Breast epithelium (tissue), 3 donors: ENCODE measurements around the gene CD4.

Experiments
- POLR2A ChIP-seq: fragments of 450-650 bp; IDR thresholded peaks from one replicate; pipeline ENCODE4 v1.6.1; 2016; ENCODE audit warnings: antibody characterized with exemption, mild to moderate bottlenecking, moderate library complexity
- TF ChIP-seq, protein P1 (sequence below), 3 donors: fragments of 450-650 bp; IDR thresholded peaks; one replicate each; pipeline ENCODE4 v1.5.1; 2016 to 2017; ENCODE audit warnings: antibody characterized with exemption in 3 of 3, mild to moderate bottlenecking in 3 of 3, moderate library complexity in 3 of 3

DNA sequence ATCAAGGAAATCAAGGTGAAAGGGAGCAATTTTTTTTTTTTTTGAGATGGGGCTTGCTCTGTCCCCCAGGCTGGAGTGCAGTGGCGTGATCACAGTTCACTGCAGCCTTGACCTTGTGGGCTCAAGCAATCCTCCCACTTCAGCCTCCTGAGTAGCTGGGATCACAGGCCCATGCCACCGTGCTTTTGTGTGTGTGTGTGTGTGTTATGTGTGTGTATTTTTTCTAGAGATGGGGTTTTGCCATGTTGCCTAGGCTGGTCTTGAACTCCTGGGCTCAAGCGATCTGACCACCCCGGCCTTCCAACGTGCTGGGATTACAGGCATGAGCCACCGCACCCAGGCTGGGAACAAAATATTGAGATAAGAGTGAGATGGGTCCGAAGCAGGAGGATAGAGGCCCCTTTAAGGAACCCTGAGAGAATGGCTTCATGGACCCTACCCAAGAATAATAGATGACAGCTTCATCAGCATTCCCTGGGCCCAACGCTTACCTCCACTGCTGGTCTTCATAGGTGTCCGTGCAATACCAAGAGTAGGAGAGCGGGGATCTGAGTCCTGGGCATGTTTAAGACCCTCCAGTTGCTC, 60.7 kb downstream of the CD4 start:
- no peak for TF ChIP-seq POLR2A
- TF ChIP-seq, protein P1, sequence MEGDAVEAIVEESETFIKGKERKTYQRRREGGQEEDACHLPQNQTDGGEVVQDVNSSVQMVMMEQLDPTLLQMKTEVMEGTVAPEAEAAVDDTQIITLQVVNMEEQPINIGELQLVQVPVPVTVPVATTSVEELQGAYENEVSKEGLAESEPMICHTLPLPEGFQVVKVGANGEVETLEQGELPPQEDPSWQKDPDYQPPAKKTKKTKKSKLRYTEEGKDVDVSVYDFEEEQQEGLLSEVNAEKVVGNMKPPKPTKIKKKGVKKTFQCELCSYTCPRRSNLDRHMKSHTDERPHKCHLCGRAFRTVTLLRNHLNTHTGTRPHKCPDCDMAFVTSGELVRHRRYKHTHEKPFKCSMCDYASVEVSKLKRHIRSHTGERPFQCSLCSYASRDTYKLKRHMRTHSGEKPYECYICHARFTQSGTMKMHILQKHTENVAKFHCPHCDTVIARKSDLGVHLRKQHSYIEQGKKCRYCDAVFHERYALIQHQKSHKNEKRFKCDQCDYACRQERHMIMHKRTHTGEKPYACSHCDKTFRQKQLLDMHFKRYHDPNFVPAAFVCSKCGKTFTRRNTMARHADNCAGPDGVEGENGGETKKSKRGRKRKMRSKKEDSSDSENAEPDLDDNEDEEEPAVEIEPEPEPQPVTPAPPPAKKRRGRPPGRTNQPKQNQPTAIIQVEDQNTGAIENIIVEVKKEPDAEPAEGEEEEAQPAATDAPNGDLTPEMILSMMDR (IDR thresholded peaks at IDR 0.05): no peak
